Activated CD4-positive, alpha-beta T cell treated with anti-CD3 and anti-CD28 coated beads, Interleukin-2, amount 50 U/mL, for 24 hours (primary cell): ENCODE data around the gene REPS1.

Experiments used
- DNase-seq, 2 donors: peaks; one replicate each; pipeline ENCODE4 v3.0.0-alpha.2; 2020; ENCODE audit warnings: low read depth in 1 of 2, low spot score in 1 of 2

REPS1 gene

DNA sequence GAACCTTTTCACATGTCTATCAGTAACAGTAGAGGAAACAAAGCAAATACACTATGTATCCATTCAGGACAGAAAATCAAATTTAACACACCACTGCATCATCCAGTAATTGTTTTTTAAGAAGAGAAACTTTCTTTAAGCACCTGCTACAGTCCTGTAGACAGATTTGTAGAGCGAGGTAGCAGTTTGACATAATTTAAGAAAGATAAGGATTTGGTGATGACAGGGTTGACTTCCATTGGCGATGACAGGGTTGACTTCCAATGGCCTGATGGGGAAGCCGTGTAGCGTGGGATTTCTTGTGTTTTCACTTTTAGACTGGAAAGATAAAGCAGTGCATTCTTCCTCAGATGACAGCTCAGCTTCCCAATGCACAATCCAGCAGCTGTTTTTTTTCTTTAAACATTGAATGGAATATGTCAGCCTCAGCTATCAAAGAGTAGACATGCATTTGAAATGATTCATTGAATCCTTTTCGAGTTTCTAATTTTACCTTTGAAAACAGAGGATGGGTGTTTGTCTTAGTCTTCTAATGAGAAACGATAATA, 123.6 kb downstream of the REPS1 start:
- DNase-seq: no peak

DNA sequence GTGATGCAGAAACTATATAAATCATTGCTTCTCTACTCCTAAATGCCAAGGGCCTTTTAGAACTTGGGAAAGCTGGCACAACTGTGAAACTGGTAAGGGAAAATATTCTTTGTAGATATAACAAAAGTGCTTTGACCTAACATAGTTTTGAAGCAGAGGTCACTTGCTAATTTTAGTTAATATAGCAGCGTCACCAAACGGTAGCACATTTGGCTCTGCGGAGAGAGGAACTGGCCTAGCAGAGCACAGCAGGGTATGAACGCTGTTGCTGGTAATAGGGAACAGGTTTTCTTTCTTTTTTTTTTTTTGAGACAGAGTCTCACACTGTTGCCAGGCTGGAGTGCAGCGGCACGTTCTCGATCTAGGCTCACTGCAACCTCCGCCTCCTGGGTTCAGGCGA, 124.7 kb downstream of the REPS1 start:
- no peak for DNase-seq

DNA sequence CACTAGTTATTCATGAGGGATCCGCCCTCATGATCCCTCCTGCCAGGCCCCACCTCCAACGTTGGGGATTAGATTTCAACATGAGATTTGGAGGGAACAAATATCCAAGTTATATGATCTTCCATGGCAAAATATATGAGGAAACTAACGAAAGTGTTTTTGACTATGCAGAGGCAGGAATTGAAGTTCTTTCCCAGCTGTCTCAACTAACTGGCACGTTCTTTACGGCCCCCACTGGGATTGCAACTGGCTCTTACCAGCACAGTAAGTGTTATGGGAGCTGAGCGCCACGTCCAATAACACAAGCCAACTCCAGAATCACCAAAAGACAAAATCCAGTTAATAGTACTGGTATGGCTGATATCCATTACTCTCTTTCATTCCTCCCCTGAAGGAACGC, 125.6 kb downstream of the REPS1 start:
- no peak for DNase-seq

DNA sequence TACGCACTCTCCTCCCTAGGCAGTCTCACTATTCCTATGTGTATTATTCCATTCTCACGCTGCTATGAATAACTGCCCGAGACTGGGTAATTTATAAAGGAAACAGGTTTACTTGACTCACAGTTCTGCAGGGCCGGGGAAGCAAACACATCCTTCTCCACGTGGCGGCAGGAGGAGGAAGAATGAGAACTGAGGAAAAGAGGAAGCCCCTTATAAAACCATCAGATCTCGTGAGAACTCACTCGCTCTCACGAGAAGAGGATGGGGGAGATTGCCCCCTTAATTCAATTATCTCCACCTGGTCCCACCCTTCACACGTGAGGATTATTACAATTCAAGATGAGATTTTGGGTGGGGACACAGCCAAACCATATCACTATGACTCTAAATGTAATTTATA, 130.3 kb downstream of the REPS1 start:
- DNase-seq: no peak

DNA sequence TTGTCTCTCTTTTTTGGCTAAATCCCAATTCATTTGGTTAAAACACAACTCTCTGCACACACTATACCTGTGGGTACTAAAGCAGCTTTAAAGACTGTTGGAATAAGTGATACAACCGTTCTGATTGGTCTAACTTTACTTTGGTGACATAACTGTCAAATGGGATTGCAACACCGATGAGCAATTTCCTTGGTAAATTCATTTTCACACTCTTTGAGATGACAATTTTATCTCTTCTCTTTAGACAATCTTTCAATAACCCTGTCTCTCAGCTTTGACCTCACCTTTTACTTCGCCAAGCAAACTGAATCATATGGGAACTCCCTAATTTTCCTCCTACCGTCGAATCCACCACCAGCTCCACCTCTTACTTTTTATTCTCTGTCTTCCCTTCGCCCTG, 131.4 kb downstream of the REPS1 start:
- no peak for DNase-seq
